ENCODE results near the gene ANKRD23.
"Not testable (repeated sequence)": the region's sequence is repeated elsewhere in the genome, so short reads cannot be mapped to it uniquely, and the experiment has no call there.

The ANKRD23 gene

GRCh38 chr2:96866586-96866985, 22.8 kb upstream of the ANKRD23 start:
- peaks cover 21% of the 10 kb centered on the region for H3K36me3 Mint-ChIP-seq (ENCODE audit: low read depth)
- H3K4me3 Mint-ChIP-seq: peak overlapping the region; percentile 88
- peaks cover 36% of the 10 kb centered on the region for H3K4me1 Mint-ChIP-seq
- H3K27ac Mint-ChIP-seq: peak overlapping the region; percentile 74
- H3K27me3 Mint-ChIP-seq (ENCODE audit: low read depth, poor library complexity): no peaks in the 10 kb centered on the region
- DNase-seq: no peak
- no peaks in the 10 kb centered on the region for H3K9me3 Mint-ChIP-seq
- no peak for TF ChIP-seq CTCF (IDR thresholded peaks at IDR 0.05)

DNA sequence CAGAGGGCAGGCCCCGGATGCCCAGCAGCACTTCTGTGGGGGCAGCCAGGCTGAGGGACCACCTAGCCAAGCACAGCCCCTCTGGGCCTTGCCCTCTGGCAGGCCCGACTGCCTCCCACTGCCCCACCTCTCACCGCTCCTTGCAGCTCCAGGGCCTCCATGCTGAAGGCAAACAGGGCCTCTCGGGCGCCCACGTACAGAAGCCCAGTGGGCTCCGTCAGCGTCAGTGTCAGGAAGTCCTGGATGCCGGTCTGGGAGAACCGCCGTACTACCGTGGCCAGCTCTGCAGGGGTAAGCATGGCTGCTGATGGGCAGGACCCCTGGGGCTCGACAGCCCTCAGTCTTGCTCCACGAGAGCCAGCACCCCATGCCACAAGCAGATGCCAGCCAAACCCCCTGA, 22.3 kb upstream of the ANKRD23 start:
- Mint-ChIP-seq H3K9me3 (no peaks in the 10 kb centered on the region), H3K27me3 (ENCODE audit: low read depth, poor library complexity) (no peaks in the 10 kb centered on the region), H3K27ac (peak overlapping the region; percentile 71), H3K36me3 (ENCODE audit: low read depth) (peaks cover 23% of the 10 kb centered on the region), H3K4me1 (peaks cover 32% of the 10 kb centered on the region), H3K4me3 (no peak overlapping the region)
- TF ChIP-seq CTCF (IDR thresholded peaks at IDR 0.05): no peak
- no peak for DNase-seq

DNA sequence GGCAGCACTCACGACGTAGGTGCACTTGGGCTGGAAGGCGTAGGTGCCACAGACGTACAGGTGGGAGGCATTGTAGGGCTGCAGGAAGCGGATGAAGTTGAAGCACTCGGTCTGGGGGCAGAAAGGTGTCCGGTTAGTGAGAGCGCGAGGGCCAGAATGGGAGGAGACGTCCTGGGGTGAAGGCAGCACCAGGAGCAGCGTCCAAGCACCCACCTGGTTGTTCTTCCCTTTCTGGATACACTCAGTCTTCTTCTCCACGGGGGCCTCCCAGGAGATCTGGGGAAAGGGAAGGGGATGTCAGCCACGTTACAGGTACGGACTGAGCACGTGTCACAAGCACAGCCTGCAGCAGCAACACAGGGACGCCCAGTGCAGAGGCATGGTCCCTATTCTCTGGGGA, 21.8 kb upstream of the ANKRD23 start:
- H3K36me3 Mint-ChIP-seq (ENCODE audit: low read depth): peaks cover 23% of the 10 kb centered on the region
- no peaks in the 10 kb centered on the region for H3K27me3 Mint-ChIP-seq (ENCODE audit: low read depth, poor library complexity)
- no peak for DNase-seq
- peak overlapping the region; percentile 34 for H3K4me3 Mint-ChIP-seq
- H3K4me1 Mint-ChIP-seq: peaks cover 27% of the 10 kb centered on the region
- no peaks in the 10 kb centered on the region for H3K9me3 Mint-ChIP-seq
- no peak for TF ChIP-seq CTCF (IDR thresholded peaks at IDR 0.05)
- peak overlapping the region; percentile 71 for H3K27ac Mint-ChIP-seq

DNA sequence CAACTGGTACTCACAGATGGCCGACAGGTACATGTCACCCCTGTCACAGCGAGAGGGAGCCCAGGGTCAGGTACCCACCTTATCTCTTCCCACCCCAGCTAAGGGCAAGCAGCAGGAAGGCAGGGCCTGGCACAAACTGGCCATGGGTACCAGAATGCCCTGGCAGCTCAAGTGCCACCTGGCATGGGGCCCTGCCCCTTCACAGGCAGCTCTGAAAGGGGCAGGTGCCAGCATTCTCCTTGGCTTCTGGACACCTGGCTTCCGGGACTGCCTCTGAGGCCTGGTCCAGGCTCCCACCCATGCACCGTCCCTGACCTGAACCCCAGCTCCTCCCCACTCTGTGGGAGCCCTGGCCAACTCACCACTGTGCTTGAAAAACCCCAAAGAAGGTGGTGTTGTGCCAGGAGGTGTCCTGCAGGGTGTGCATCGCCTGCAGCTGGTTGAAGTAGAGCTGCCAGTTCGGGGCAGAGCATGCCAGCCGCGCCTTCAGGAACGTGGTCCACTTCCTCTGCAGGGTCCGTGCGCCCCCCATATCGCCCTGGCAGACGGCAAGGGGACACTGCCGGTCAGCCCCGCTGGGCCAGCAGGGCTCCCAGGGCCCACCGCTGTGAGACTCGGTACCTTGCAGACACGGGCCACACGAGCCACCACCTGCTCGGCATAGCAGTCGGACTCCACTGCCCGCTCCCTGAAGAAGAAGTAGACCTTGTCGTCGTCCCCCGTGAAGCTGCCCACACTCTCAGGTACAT, 20.7 kb upstream of the ANKRD23 start:
- Mint-ChIP-seq H3K27ac (no peak overlapping the region), H3K4me1 (peaks cover 33% of the 10 kb centered on the region), H3K27me3 (ENCODE audit: low read depth, poor library complexity) (no peaks in the 10 kb centered on the region), H3K4me3 (no peak overlapping the region), H3K36me3 (ENCODE audit: low read depth) (peaks cover 29% of the 10 kb centered on the region), H3K9me3 (no peaks in the 10 kb centered on the region)
- TF ChIP-seq CTCF (IDR thresholded peaks at IDR 0.05): no peak
- no peak for DNase-seq

- Mint-ChIP-seq H3K9me3 (no peaks in the 10 kb centered on the region), H3K4me3 (no peak overlapping the region), H3K27ac (no peak overlapping the region), H3K27me3 (ENCODE audit: low read depth, poor library complexity) (no peaks in the 10 kb centered on the region), H3K36me3 (ENCODE audit: low read depth) (peaks cover 29% of the 10 kb centered on the region), H3K4me1 (peaks cover 41% of the 10 kb centered on the region)
- TF ChIP-seq CTCF (IDR thresholded peaks at IDR 0.05): no peak
- no peak for DNase-seq
Measured at GRCh38 chr2:96863575-96864342, 19.9 kb upstream of the ANKRD23 start.

DNA sequence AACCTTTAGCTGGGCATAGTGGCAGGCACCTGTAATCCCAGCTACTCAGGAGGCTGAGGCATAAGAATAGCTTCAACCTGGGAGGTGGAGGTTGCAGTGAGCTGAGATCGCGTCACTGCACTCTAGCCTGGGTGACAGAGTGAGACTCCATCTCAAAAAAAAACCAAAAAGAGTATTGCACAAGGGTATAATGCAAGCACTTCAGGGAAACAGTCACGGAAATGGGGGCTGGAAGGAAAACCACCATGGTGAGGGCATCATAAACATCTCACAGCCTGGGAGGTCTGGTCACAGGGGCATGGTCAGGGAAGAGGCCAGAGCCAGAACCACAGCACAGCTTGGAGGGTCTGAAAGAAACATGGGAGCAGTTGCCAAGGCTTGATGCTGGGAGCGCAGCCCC, 19.2 kb upstream of the ANKRD23 start:
- Mint-ChIP-seq H3K4me1 (peaks cover 42% of the 10 kb centered on the region), H3K27ac (peak overlapping the region; percentile 8), H3K4me3 (peak overlapping the region; percentile 33), H3K36me3 (ENCODE audit: low read depth) (peaks cover 29% of the 10 kb centered on the region)
- not testable (repeated sequence) for DNase-seq; H3K27me3 Mint-ChIP-seq (ENCODE audit: low read depth, poor library complexity); H3K9me3 Mint-ChIP-seq

Data from nephron progenitor cell (in vitro differentiated cells).